ENCODE measurements around the gene SLC38A9. TPM values are rescaled to one million over a fixed set of nuclear protein-coding genes. Genes with fewer than 3 reads are reported as not detected.

Gene SLC38A9
- polyA plus RNA-seq, 1 of the 3 experiments (the other 2 are of a cell fraction) = 6.9 TPM

DNA sequence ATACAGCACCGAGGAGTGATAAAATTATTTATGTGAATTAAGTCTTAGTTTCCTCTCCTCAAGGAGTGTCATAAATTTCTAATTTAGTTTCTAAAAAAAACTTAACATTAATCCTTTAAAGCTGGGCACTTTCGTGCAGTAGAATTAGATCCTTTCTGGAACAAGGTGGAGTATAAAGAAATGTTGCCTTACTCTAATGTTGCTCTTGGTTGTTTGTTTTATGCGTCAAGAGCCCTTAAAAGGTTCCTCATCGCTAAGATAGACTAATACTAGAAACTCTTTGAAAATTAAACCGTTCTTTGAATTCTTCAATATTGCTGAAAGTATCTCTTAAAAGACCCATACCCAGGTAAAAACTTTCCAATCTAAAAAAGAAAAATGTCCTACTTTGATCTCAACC, 93.8 kb downstream of the SLC38A9 start (continued):
- TF ChIP-seq RFX5 (IDR thresholded peaks at IDR 0.05; ENCODE audit: low read length) (no peak), MEF2A (IDR thresholded peaks at IDR 0.05; ENCODE audit: borderline replicate concordance, low read depth) (no peak), NRF1 (IDR thresholded peaks at IDR 0.05; ENCODE audit: low read depth, low read length) (no peak), YY1 (IDR thresholded peaks at IDR 0.05; ENCODE audit: low read depth) (no peak), RXRA (IDR thresholded peaks at IDR 0.05; ENCODE audit: borderline replicate concordance, low read depth) (no peak)

DNA sequence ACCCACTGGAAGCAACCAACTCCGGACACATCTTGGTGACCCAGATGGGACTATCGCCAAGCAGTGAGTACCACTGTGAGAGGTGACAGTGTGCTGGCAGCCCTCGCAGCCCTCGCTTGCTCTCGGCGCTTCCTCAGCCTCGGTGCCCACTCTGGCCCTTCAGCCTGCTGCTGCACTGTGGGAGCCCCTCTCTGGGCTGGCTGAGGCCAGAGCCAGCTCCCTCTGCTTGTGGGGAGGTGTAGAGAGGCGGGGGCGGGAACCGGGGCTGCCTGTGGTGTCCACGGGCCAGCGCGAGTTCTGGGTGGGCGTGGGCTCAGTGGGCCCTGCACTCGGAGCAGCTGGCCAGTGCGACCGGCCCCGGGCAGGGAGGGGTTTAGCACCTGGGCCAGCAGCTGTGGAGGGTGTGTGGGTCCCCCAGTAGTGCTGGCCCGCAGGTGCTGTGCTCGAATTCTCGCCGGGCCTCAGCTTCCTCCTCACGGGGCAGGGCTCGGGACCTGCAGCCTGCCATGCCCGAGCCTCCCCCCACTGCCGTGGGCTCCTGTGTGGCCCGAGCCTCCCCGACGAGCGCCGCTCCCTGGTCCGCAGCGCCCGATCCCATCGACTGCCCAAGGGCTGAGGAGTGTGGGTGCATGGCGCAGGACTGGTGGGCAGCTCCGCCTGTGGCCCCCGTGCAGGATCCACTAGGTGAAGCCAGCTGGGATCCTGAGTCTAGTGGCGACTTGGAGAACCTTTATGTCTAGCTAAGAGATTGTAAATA, 98.8 kb downstream of the SLC38A9 start:
- TF ChIP-seq, protein P1, sequence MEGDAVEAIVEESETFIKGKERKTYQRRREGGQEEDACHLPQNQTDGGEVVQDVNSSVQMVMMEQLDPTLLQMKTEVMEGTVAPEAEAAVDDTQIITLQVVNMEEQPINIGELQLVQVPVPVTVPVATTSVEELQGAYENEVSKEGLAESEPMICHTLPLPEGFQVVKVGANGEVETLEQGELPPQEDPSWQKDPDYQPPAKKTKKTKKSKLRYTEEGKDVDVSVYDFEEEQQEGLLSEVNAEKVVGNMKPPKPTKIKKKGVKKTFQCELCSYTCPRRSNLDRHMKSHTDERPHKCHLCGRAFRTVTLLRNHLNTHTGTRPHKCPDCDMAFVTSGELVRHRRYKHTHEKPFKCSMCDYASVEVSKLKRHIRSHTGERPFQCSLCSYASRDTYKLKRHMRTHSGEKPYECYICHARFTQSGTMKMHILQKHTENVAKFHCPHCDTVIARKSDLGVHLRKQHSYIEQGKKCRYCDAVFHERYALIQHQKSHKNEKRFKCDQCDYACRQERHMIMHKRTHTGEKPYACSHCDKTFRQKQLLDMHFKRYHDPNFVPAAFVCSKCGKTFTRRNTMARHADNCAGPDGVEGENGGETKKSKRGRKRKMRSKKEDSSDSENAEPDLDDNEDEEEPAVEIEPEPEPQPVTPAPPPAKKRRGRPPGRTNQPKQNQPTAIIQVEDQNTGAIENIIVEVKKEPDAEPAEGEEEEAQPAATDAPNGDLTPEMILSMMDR (IDR thresholded peaks at IDR 0.05) = no peak
- no peak for TF ChIP-seq GABPA (IDR thresholded peaks at IDR 0.05; ENCODE audit: low read depth)
- TF ChIP-seq POLR2AphosphoS5 (IDR thresholded peaks at IDR 0.05; ENCODE audit: low read depth, low read length) = no peak
- TF ChIP-seq, protein P2, sequence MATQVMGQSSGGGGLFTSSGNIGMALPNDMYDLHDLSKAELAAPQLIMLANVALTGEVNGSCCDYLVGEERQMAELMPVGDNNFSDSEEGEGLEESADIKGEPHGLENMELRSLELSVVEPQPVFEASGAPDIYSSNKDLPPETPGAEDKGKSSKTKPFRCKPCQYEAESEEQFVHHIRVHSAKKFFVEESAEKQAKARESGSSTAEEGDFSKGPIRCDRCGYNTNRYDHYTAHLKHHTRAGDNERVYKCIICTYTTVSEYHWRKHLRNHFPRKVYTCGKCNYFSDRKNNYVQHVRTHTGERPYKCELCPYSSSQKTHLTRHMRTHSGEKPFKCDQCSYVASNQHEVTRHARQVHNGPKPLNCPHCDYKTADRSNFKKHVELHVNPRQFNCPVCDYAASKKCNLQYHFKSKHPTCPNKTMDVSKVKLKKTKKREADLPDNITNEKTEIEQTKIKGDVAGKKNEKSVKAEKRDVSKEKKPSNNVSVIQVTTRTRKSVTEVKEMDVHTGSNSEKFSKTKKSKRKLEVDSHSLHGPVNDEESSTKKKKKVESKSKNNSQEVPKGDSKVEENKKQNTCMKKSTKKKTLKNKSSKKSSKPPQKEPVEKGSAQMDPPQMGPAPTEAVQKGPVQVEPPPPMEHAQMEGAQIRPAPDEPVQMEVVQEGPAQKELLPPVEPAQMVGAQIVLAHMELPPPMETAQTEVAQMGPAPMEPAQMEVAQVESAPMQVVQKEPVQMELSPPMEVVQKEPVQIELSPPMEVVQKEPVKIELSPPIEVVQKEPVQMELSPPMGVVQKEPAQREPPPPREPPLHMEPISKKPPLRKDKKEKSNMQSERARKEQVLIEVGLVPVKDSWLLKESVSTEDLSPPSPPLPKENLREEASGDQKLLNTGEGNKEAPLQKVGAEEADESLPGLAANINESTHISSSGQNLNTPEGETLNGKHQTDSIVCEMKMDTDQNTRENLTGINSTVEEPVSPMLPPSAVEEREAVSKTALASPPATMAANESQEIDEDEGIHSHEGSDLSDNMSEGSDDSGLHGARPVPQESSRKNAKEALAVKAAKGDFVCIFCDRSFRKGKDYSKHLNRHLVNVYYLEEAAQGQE (IDR thresholded peaks at IDR 0.05; ENCODE audit: low read depth, low read length) = no peak
- no peak for TF ChIP-seq FOSL2 (IDR thresholded peaks at IDR 0.05; ENCODE audit: borderline replicate concordance, low read depth)
- TF ChIP-seq RXRA (IDR thresholded peaks at IDR 0.05; ENCODE audit: borderline replicate concordance, low read depth) = no peak
- TF ChIP-seq RFX5 (IDR thresholded peaks at IDR 0.05; ENCODE audit: low read length) = no peak
- TF ChIP-seq FOXM1 (IDR thresholded peaks at IDR 0.05; ENCODE audit: low read depth) = no peak
- TF ChIP-seq JUND (IDR thresholded peaks at IDR 0.05) = no peak
- no peak for TF ChIP-seq MEF2A (IDR thresholded peaks at IDR 0.05; ENCODE audit: borderline replicate concordance, low read depth)
- TF ChIP-seq, protein P3, sequence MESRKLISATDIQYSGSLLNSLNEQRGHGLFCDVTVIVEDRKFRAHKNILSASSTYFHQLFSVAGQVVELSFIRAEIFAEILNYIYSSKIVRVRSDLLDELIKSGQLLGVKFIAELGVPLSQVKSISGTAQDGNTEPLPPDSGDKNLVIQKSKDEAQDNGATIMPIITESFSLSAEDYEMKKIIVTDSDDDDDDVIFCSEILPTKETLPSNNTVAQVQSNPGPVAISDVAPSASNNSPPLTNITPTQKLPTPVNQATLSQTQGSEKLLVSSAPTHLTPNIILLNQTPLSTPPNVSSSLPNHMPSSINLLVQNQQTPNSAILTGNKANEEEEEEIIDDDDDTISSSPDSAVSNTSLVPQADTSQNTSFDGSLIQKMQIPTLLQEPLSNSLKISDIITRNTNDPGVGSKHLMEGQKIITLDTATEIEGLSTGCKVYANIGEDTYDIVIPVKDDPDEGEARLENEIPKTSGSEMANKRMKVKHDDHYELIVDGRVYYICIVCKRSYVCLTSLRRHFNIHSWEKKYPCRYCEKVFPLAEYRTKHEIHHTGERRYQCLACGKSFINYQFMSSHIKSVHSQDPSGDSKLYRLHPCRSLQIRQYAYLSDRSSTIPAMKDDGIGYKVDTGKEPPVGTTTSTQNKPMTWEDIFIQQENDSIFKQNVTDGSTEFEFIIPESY (IDR thresholded peaks at IDR 0.05; ENCODE audit: borderline replicate concordance, low read depth) = no peak
- no peak for TF ChIP-seq TCF12 (IDR thresholded peaks at IDR 0.05)
- TF ChIP-seq, protein P4, sequence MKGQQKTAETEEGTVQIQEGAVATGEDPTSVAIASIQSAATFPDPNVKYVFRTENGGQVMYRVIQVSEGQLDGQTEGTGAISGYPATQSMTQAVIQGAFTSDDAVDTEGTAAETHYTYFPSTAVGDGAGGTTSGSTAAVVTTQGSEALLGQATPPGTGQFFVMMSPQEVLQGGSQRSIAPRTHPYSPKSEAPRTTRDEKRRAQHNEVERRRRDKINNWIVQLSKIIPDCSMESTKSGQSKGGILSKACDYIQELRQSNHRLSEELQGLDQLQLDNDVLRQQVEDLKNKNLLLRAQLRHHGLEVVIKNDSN (IDR thresholded peaks at IDR 0.05; ENCODE audit: borderline replicate concordance, low read depth) = no peak
- no peak for TF ChIP-seq CHD2 (IDR thresholded peaks at IDR 0.05; ENCODE audit: low read length, partially characterized antibody)
- TF ChIP-seq, protein P5, sequence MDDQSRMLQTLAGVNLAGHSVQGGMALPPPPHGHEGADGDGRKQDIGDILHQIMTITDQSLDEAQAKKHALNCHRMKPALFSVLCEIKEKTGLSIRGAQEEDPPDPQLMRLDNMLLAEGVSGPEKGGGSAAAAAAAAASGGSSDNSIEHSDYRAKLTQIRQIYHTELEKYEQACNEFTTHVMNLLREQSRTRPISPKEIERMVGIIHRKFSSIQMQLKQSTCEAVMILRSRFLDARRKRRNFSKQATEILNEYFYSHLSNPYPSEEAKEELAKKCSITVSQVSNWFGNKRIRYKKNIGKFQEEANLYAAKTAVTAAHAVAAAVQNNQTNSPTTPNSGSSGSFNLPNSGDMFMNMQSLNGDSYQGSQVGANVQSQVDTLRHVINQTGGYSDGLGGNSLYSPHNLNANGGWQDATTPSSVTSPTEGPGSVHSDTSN (IDR thresholded peaks at IDR 0.05) = no peak
- CTCF ChIA-PET = interaction anchor here (0.6 kb wide), 1 partner anchor 288 kb away, joined by 3 read pairs; no protein-coding TSS in a partner anchor
- POLR2A ChIA-PET = no interaction called here

More for the DNA sequence above, 98.8 kb downstream of the SLC38A9 start:
- no peak for DNase-seq
- Histone ChIP-seq H3K79me2 (ENCODE audit: insufficient read depth) (no peaks in the 10 kb centered on the region), H3K27me3 (ENCODE audit: insufficient read depth) (no peaks in the 10 kb centered on the region), H3K9ac (no peak overlapping the region), H3K9me3 (no peaks in the 10 kb centered on the region), H3K27ac (ENCODE audit: low read depth in 2 of 2, low read length in 1 of 2) (no peak overlapping the region), H3K9me2 (no peaks in the 10 kb centered on the region), H3F3A (replicated peaks; ENCODE audit: insufficient read depth) (no peaks in the 10 kb centered on the region), H3K4me1 (ENCODE audit: control insufficient read depth in 1 of 2, insufficient read depth in 2 of 2, low read depth in 1 of 2, low read length in 1 of 2) (no peaks in the 10 kb centered on the region), H4K20me1 (ENCODE audit: insufficient read depth) (no peaks in the 10 kb centered on the region), H2AFZ (ENCODE audit: low read depth) (no peak overlapping the region), H3K36me3 (replicated peaks in 1 of 2; ENCODE audit: control insufficient read depth in 1 of 2, insufficient read depth in 2 of 2, low read length in 1 of 2) (no peaks in the 10 kb centered on the region), H3K4me2 (no peak overlapping the region), H3K4me3 (ENCODE audit: low read depth in 2 of 2, low read length in 1 of 2) (no peak overlapping the region)
- 89% methylated on average over 8 of the region's 39 CpGs for WGBS (ENCODE audit: low lambda C conversion rate)
